HUES64 (cell line): ENCODE measurements around the gene SEC22C. TPM values are rescaled to one million over a fixed set of nuclear protein-coding genes. Genes with fewer than 3 reads are reported as not detected.
A peak's percentile ranks its signal among the peaks of the same experiment; 100 is the strongest.

ENCODE experiments used
- H3K27ac ChIP-seq: 2 replicates; pipeline ENCODE4 v1.7.0; 2013; ENCODE audit warnings: low read depth, low read length, inconsistent platforms
- H3K27me3 ChIP-seq: 2 replicates; pipeline ENCODE4 v1.6.1; 2013; ENCODE audit warnings: mild to moderate bottlenecking, low read length; ENCODE audit not compliant: insufficient read depth
- H3K36me3 ChIP-seq: 2 replicates; pipeline ENCODE4 v1.6.1; 2013; ENCODE audit warnings: mild to moderate bottlenecking, low read length; ENCODE audit not compliant: insufficient read depth
- H3K4me1 ChIP-seq: 2 replicates; pipeline ENCODE4 v1.6.1; 2013; ENCODE audit warnings: mild to moderate bottlenecking, low read length, moderate library complexity; ENCODE audit not compliant: insufficient read depth
- H3K4me3 ChIP-seq: 2 replicates; pipeline ENCODE4 v1.5.1; 2013; ENCODE audit warnings: mild to moderate bottlenecking, low read length, moderate library complexity
- H3K9ac ChIP-seq: 2 replicates; pipeline ENCODE4 v1.6.1; 2013; ENCODE audit warnings: mild to moderate bottlenecking, low read depth, low read length
- H3K9me3 ChIP-seq: 2 replicates; pipeline ENCODE4 v1.6.1; 2013; ENCODE audit warnings: low read depth, low read length; ENCODE audit not compliant: insufficient read depth
- WGBS: fragments of 150-250, 120-280 bp; methylation state at CpG from one replicate; pipeline ENCODE4 v1.1.7; 2013; ENCODE audit warnings: missing lambda C conversion rate; 5-methylcytosine and 5-hydroxymethylcytosine counted together
- polyA plus RNA-seq, 2 experiments: library from polyadenylated mRNA; stranded (reverse); fragments of 50-300 nt; gene quantifications; one replicate each; pipeline ENCODE4 v1.2.3, GENCODE V29; 2013

Gene SEC22C
- 28.0 TPM for polyA plus RNA-seq (2013, experiment 1 of 2)
- polyA plus RNA-seq (2013, experiment 2 of 2) = 31.2 TPM

- Histone ChIP-seq H3K27ac (peak within 1 kb of the TSS; percentile 98), H3K4me1 (peaks cover 17% of the 10 kb centered on the region; the same call in 1 of the 2 replicates), H3K4me3 (peak within 1 kb of the TSS; percentile 68), H3K9me3 (no peaks in the 10 kb centered on the region), H3K27me3 (no peaks in the 10 kb centered on the region), H3K36me3 (no peaks in the 10 kb centered on the region), H3K9ac (peak within 1 kb of the TSS; percentile 90)
- under 1% methylated on average over 77 of the region's 77 CpGs for WGBS
Measured at GRCh38 chr3:42581709-42582473, at the start of gene SEC22C. TSS of gene SEC22C (minus strand) at chr3:42581967. CDS start at chr3:42569046, 12,921 bp downstream.

GRCh38 chr3:42613462-42613861, 31.7 kb upstream of the SEC22C start:
- Histone ChIP-seq H3K4me1 (no peaks in the 10 kb centered on the region), H3K36me3 (peaks cover 34% of the 10 kb centered on the region), H3K27me3 (no peaks in the 10 kb centered on the region), H3K9me3 (no peaks in the 10 kb centered on the region), H3K4me3 (no peak overlapping the region), H3K27ac (no peak overlapping the region), H3K9ac (no peak overlapping the region)
- whole genome bisulfite sequencing = no CpG with 5 or more reads among the region's 2 CpGs

- Histone ChIP-seq H3K4me3 (no peak overlapping the region), H3K9ac (no peak overlapping the region), H3K9me3 (no peaks in the 10 kb centered on the region), H3K36me3 (peaks cover 37% of the 10 kb centered on the region), H3K27me3 (no peaks in the 10 kb centered on the region), H3K27ac (no peak overlapping the region; the same call in 1 of the 2 replicates), H3K4me1 (no peaks in the 10 kb centered on the region)
- 96% methylated on average over 3 of the region's 3 CpGs for WGBS
Measured at GRCh38 chr3:42612928-42613327, 31.2 kb upstream of the SEC22C start.

GRCh38 chr3:42612217-42612616, 30.4 kb upstream of the SEC22C start:
- Histone ChIP-seq H3K4me3 (no peak overlapping the region), H3K27me3 (no peaks in the 10 kb centered on the region), H3K4me1 (no peaks in the 10 kb centered on the region), H3K9ac (no peak overlapping the region), H3K9me3 (no peaks in the 10 kb centered on the region), H3K36me3 (peaks cover 32% of the 10 kb centered on the region), H3K27ac (no peak overlapping the region)
- no CpG with 5 or more reads among the region's 1 CpG for WGBS

GRCh38 chr3:42610976-42611375, 29.2 kb upstream of the SEC22C start:
- Histone ChIP-seq H3K4me1 (peaks cover 3% of the 10 kb centered on the region; the same call in 1 of the 2 replicates), H3K9me3 (no peaks in the 10 kb centered on the region), H3K27ac (no peak overlapping the region), H3K27me3 (no peaks in the 10 kb centered on the region), H3K9ac (no peak overlapping the region), H3K4me3 (no peak overlapping the region), H3K36me3 (peaks cover 40% of the 10 kb centered on the region)
- whole genome bisulfite sequencing = 100% methylated on average over 1 of the region's 1 CpG

GRCh38 chr3:42608581-42608980, 26.8 kb upstream of the SEC22C start:
- Histone ChIP-seq H3K4me1 (peaks cover 9% of the 10 kb centered on the region; the same call in 1 of the 2 replicates), H3K36me3 (peaks cover 48% of the 10 kb centered on the region)

GRCh38 chr3:42605546-42606173, 23.9 kb upstream of the SEC22C start:
- peaks cover 16% of the 10 kb centered on the region for H3K4me1 ChIP-seq
- H3K36me3 ChIP-seq = peaks cover 57% of the 10 kb centered on the region
- no peak overlapping the region for H3K9ac ChIP-seq

More at GRCh38 chr3:42608581-42608980, 26.8 kb upstream of the SEC22C start:
- Histone ChIP-seq H3K9me3 (no peaks in the 10 kb centered on the region), H3K27me3 (no peaks in the 10 kb centered on the region), H3K27ac (no peak overlapping the region), H3K4me3 (no peak overlapping the region), H3K9ac (no peak overlapping the region)
- WGBS = 95% methylated on average over 4 of the region's 5 CpGs

GRCh38 chr3:42602961-42603360, 21.2 kb upstream of the SEC22C start:
- WGBS = 100% methylated on average over 1 of the region's 1 CpG
- Histone ChIP-seq H3K4me1 (peaks cover 16% of the 10 kb centered on the region), H3K27ac (no peak overlapping the region), H3K36me3 (peaks cover 37% of the 10 kb centered on the region), H3K4me3 (no peak overlapping the region), H3K9me3 (no peaks in the 10 kb centered on the region; the same call in 1 of the 2 replicates), H3K27me3 (no peaks in the 10 kb centered on the region), H3K9ac (no peak overlapping the region)

More at GRCh38 chr3:42605546-42606173, 23.9 kb upstream of the SEC22C start:
- WGBS = 86% methylated on average over 4 of the region's 5 CpGs
- H3K27ac ChIP-seq = no peak overlapping the region
- no peak overlapping the region for H3K4me3 ChIP-seq
- no peaks in the 10 kb centered on the region; the same call in 1 of the 2 replicates for H3K9me3 ChIP-seq
- H3K27me3 ChIP-seq = no peaks in the 10 kb centered on the region

GRCh38 chr3:42601896-42602581, 20.3 kb upstream of the SEC22C start:
- Histone ChIP-seq H3K4me1 (peaks cover 16% of the 10 kb centered on the region), H3K4me3 (peak overlapping the region; percentile 88), H3K27ac (no peak overlapping the region), H3K9me3 (no peaks in the 10 kb centered on the region; the same call in 1 of the 2 replicates), H3K36me3 (peaks cover 32% of the 10 kb centered on the region), H3K9ac (peak overlapping the region; percentile 95; the same call in 1 of the 2 replicates), H3K27me3 (no peaks in the 10 kb centered on the region)
- 57% methylated on average over 8 of the region's 9 CpGs for WGBS

- Histone ChIP-seq H3K9ac (peak overlapping the region; percentile 95), H3K4me1 (peaks cover 14% of the 10 kb centered on the region), H3K27ac (peak overlapping the region; percentile 97), H3K27me3 (no peaks in the 10 kb centered on the region), H3K9me3 (no peaks in the 10 kb centered on the region; the same call in 1 of the 2 replicates), H3K4me3 (peak overlapping the region; percentile 88), H3K36me3 (peaks cover 33% of the 10 kb centered on the region)
- WGBS = under 1% methylated on average over 30 of the region's 31 CpGs
Measured at GRCh38 chr3:42600958-42601675, 19.4 kb upstream of the SEC22C start.
